ENCODE results near the gene RTP5. TPM values are rescaled to one million over a fixed set of nuclear protein-coding genes. Genes with fewer than 3 reads are reported as not detected.
A peak's percentile ranks its signal among the peaks of the same experiment; 100 is the strongest.

RTP5 gene
- polyA plus RNA-seq, 1 of the 3 experiments (the other 2 are of a cell fraction), result not detected

GRCh38 chr2:241870611-241871537, 1.3 kb downstream of the RTP5 start:
- Histone ChIP-seq H3K4me3 (ENCODE audit: low read depth in 2 of 2, low read length in 1 of 2) (no peak overlapping the region), H3K4me2 (no peak overlapping the region), H3K36me3 (replicated peaks in 1 of 2; ENCODE audit: control insufficient read depth in 1 of 2, insufficient read depth in 2 of 2, low read length in 1 of 2) (no peaks in the 10 kb centered on the region), H3K9me2 (no peaks in the 10 kb centered on the region), H4K20me1 (ENCODE audit: insufficient read depth) (no peaks in the 10 kb centered on the region), H3F3A (replicated peaks; ENCODE audit: insufficient read depth) (no peaks in the 10 kb centered on the region), H3K79me2 (ENCODE audit: insufficient read depth) (no peaks in the 10 kb centered on the region), H3K27me3 (ENCODE audit: insufficient read depth) (no peaks in the 10 kb centered on the region), H3K4me1 (ENCODE audit: control insufficient read depth in 1 of 2, insufficient read depth in 2 of 2, low read depth in 1 of 2, low read length in 1 of 2) (peaks cover 0 to 4% of the 10 kb centered on the region in 2 experiments; a peak in 1 of 4 replicates), H3K9ac (no peak overlapping the region), H3K9me3 (no peaks in the 10 kb centered on the region), H3K27ac (ENCODE audit: low read depth in 2 of 2, low read length in 1 of 2) (no peak overlapping the region), H2AFZ (ENCODE audit: low read depth) (no peak overlapping the region)
- TF ChIP-seq ELF1 (IDR thresholded peaks at IDR 0.05) (no peak), SIN3A (IDR thresholded peaks at IDR 0.05; ENCODE audit: borderline replicate concordance, low read depth, low read length) (no peak), IRF3 (IDR thresholded peaks at IDR 0.05; ENCODE audit: low read depth, low read length) (no peak), CTCF (IDR thresholded peaks at IDR 0.05) (no peak), FOSL2 (IDR thresholded peaks at IDR 0.05; ENCODE audit: borderline replicate concordance, low read depth) (no peak), TAF1 (IDR thresholded peaks at IDR 0.05; ENCODE audit: borderline replicate concordance, low read depth, low read length) (no peak), NRF1 (IDR thresholded peaks at IDR 0.05; ENCODE audit: low read depth, low read length) (no peak), RAD21 (IDR thresholded peaks at IDR 0.05; ENCODE audit: low read length) (no peak), USF2 (IDR thresholded peaks at IDR 0.05; ENCODE audit: borderline replicate concordance, low read depth, low read length) (no peak), TCF12 (IDR thresholded peaks at IDR 0.05) (no peak)
- CTCF ChIA-PET, result interaction anchor here (1.0 to 1.2 kb wide), 2 partner anchors 16 to 146 kb away, joined by 3 read pairs; no protein-coding TSS in a partner anchor
- peak; percentile 29 for DNase-seq
- 83% methylated on average over 15 of the region's 28 CpGs for WGBS (ENCODE audit: low lambda C conversion rate)
- POLR2A ChIA-PET, result no interaction called here
